IMR-90 (cell line): ENCODE data around the gene CTCF. TPM values are rescaled to one million over a fixed set of nuclear protein-coding genes. Genes with fewer than 3 reads are reported as not detected.

Source experiments
- ATAC-seq: fragments of 200-7000 bp; cut with Tn5 transposase; 2 replicates; pipeline ENCODE4 v1.9.1; 2020; ENCODE audit warnings: low read depth, mild to moderate bottlenecking, moderate library complexity
- BruUV-seq: library from RNA; stranded (reverse); fragments of 400-500 nt; replicated peaks from 2 replicates; lab custom pipeline; 2021; lab: Mats Ljungman, UMichigan
- CTCF ChIA-PET: fragments of 300-600 bp; formaldehyde crosslinking; extraction: SDS; loops from one replicate; lab custom pipeline; 2021; ENCODE audit warnings: antibody characterized with exemption; lab: Yijun Ruan, JAX
- POLR2A ChIA-PET: fragments of 300-600 bp; sonication (Branson Sonifier 250); formaldehyde crosslinking; loops from one replicate; lab custom pipeline; 2022; ENCODE audit warnings: antibody characterized with exemption; ENCODE audit not compliant: unreplicated experiment; lab: Charles Lee
- DNase-seq: peaks from one replicate; pipeline ENCODE4 v3.0.0; 2013
- H2AFZ ChIP-seq: replicated peaks from 2 replicates; pipeline ENCODE3; 2013; ENCODE audit warnings: low read length, mild to moderate bottlenecking; ENCODE audit not compliant: poor library complexity
- H2AK5ac ChIP-seq: 2 replicates; pipeline ENCODE4 v1.6.1; 2013; ENCODE audit warnings: low read depth, low read length, inconsistent platforms
- H2AK9ac ChIP-seq: replicated peaks from 2 replicates; pipeline ENCODE3; 2013; ENCODE audit warnings: mild to moderate bottlenecking, low read depth, low read length, moderate library complexity; ENCODE audit not compliant: poor library complexity
- H2BK120ac ChIP-seq: 2 replicates; pipeline ENCODE4 v1.6.1; 2013; ENCODE audit warnings: low read depth, low read length, inconsistent platforms
- H2BK15ac ChIP-seq: 3 replicates; pipeline ENCODE4 v1.6.1; 2013; ENCODE audit warnings: low read depth, low read length, inconsistent platforms
- H2BK20ac ChIP-seq: 2 replicates; pipeline ENCODE4 v1.6.1; 2013; ENCODE audit warnings: low read depth, mild to moderate bottlenecking, inconsistent platforms, low read length, moderate library complexity
- H2BK5ac ChIP-seq: 2 replicates; pipeline ENCODE4 v1.6.1; 2013; ENCODE audit warnings: mild to moderate bottlenecking, low read depth, low read length, inconsistent platforms; ENCODE audit not compliant: poor library complexity, severe bottlenecking
- H3K14ac ChIP-seq: replicated peaks from 2 replicates; pipeline ENCODE4 v1.6.1; 2013; ENCODE audit warnings: low read depth, low read length, inconsistent platforms
- H3K18ac ChIP-seq: 2 replicates; pipeline ENCODE4 v1.6.1; 2013; ENCODE audit warnings: low read depth, low read length, control low read depth
- H3K23ac ChIP-seq: 2 replicates; pipeline ENCODE4 v1.6.1; 2013; ENCODE audit warnings: low read depth, low read length, inconsistent platforms
- H3K27ac ChIP-seq: 2 replicates; pipeline ENCODE4 v1.5.1; 2013; ENCODE audit warnings: mild to moderate bottlenecking, control low read depth, low read length; ENCODE audit not compliant: insufficient read depth
- H3K27me3 ChIP-seq: 2 replicates; pipeline ENCODE4 v1.6.1; 2013; ENCODE audit warnings: low read length; ENCODE audit not compliant: control insufficient read depth, insufficient read depth
- H3K36me3 ChIP-seq: 2 replicates; pipeline ENCODE4 v1.6.1; 2013; ENCODE audit warnings: low read length, mixed read lengths; ENCODE audit not compliant: control insufficient read depth, insufficient read depth
- H3K4ac ChIP-seq: 2 replicates; pipeline ENCODE4 v1.6.1; 2013; ENCODE audit warnings: low read depth, low read length, inconsistent platforms
- H3K4me1 ChIP-seq: 2 replicates; pipeline ENCODE4 v1.6.1; 2013; ENCODE audit warnings: low read length, mixed read lengths; ENCODE audit not compliant: control insufficient read depth, insufficient read depth
- H3K4me2 ChIP-seq: 2 replicates; pipeline ENCODE4 v1.6.1; 2013; ENCODE audit warnings: low read depth, mild to moderate bottlenecking, control low read depth, low read length, moderate library complexity
- H3K4me3 ChIP-seq: 2 replicates; pipeline ENCODE4 v1.5.1; 2013; ENCODE audit warnings: low read depth, mild to moderate bottlenecking, control low read depth, low read length, moderate library complexity; ENCODE audit not compliant: insufficient read depth
- H3K56ac ChIP-seq: 2 replicates; pipeline ENCODE4 v1.6.1; 2013; ENCODE audit warnings: low read length, inconsistent platforms; ENCODE audit not compliant: insufficient read depth; ENCODE audit errors: extremely low read depth
- H3K79me1 ChIP-seq, 2 experiments: 2 replicates each; pipeline ENCODE4 v1.6.1; 2013; ENCODE audit warnings: low read length in 2 of 2, inconsistent platforms in 1 of 2, low read depth in 1 of 2
- H3K9ac ChIP-seq: 2 replicates; pipeline ENCODE4 v1.6.1; 2013; ENCODE audit warnings: low read depth, low read length, control low read depth
- H3K9me1 ChIP-seq: 2 replicates; pipeline ENCODE4 v1.6.1; 2013; ENCODE audit warnings: low read length, inconsistent platforms; ENCODE audit not compliant: insufficient read depth
- H3K9me3 ChIP-seq: 2 replicates; pipeline ENCODE4 v1.6.1; 2013; ENCODE audit warnings: low read length; ENCODE audit not compliant: control insufficient read depth, insufficient read depth
- H4K20me1 ChIP-seq: 2 replicates; pipeline ENCODE4 v1.6.1; 2013; ENCODE audit warnings: low read length, inconsistent platforms; ENCODE audit not compliant: insufficient read depth
- H4K5ac ChIP-seq: 2 replicates; pipeline ENCODE4 v1.6.1; 2013; ENCODE audit warnings: mild to moderate bottlenecking, low read depth, low read length, control low read depth
- H4K8ac ChIP-seq, 2 experiments: 2 replicates each; pipeline ENCODE4 v1.6.1; 2013; ENCODE audit warnings: low read depth in 2 of 2, low read length in 2 of 2, control low read depth in 1 of 2, inconsistent platforms in 1 of 2
- H4K91ac ChIP-seq: 2 replicates; pipeline ENCODE4 v1.6.1; 2013; ENCODE audit warnings: low read depth, low read length, inconsistent platforms; ENCODE audit not compliant: insufficient read depth
- MAZ ChIP-seq: IDR thresholded peaks from 2 replicates; pipeline ENCODE4 v1.6.1; 2012; ENCODE audit warnings: low read depth, mild to moderate bottlenecking, low read length, improper control_type of control experiment, moderate library complexity, borderline replicate concordance
- POLR2A ChIP-seq: IDR thresholded peaks from 2 replicates; pipeline ENCODE4 v1.6.1; 2012; ENCODE audit warnings: mild to moderate bottlenecking, low read depth, low read length
- WGBS, 2 experiments: methylation state at CpG; one replicate each; pipeline versions ENCODE4 v1.1.5 to v1.1.7; 2013; ENCODE audit warnings: missing lambda C conversion rate in 2 of 2; ENCODE audit not compliant: insufficient read length in 1 of 2; ENCODE audit errors: extremely low coverage in 2 of 2; 5-methylcytosine and 5-hydroxymethylcytosine counted together
- dilution Hi-C: fragments of 300-500 bp; cut with HindIII; formaldehyde crosslinking; loops from one replicate; pipeline ENCODE4 v1.14.3; 2018; ENCODE audit warnings: low sequenced_read_pairs; ENCODE audit not compliant: unreplicated experiment
- in situ Hi-C: fragments of 300-500 bp; cut with MboI; formaldehyde crosslinking; loops from 3 replicates; pipeline ENCODE4 v1.14.3; 2019; ENCODE audit warnings: low sequenced_read_pairs, inconsistent platforms, mixed read lengths
- intact Hi-C: fragments of 100-400 bp; cut with micrococcal nuclease; formaldehyde crosslinking; loops from 2 replicates; pipeline ENCODE4 v1.10.0; 2022
- polyA plus RNA-seq, 3 experiments: library from polyadenylated mRNA; depleted of rRNA; stranded (reverse); fragments of >200 nt; gene quantifications; 2 replicates each; pipeline ENCODE4 v1.2.3, GENCODE V29; 2012; ENCODE audit warnings: low replicate concordance in 1 of 3
- total RNA-seq: library from RNA; depleted of rRNA; stranded (reverse); fragments of >200 nt; gene quantifications from 2 replicates; pipeline ENCODE4 v1.2.3, GENCODE V29; 2012

The CTCF gene
- total and polyA plus RNA-seq, 2 of the 4 experiments (the other 2 are of a cell fraction), result 16.1 to 22.8 TPM

DNA sequence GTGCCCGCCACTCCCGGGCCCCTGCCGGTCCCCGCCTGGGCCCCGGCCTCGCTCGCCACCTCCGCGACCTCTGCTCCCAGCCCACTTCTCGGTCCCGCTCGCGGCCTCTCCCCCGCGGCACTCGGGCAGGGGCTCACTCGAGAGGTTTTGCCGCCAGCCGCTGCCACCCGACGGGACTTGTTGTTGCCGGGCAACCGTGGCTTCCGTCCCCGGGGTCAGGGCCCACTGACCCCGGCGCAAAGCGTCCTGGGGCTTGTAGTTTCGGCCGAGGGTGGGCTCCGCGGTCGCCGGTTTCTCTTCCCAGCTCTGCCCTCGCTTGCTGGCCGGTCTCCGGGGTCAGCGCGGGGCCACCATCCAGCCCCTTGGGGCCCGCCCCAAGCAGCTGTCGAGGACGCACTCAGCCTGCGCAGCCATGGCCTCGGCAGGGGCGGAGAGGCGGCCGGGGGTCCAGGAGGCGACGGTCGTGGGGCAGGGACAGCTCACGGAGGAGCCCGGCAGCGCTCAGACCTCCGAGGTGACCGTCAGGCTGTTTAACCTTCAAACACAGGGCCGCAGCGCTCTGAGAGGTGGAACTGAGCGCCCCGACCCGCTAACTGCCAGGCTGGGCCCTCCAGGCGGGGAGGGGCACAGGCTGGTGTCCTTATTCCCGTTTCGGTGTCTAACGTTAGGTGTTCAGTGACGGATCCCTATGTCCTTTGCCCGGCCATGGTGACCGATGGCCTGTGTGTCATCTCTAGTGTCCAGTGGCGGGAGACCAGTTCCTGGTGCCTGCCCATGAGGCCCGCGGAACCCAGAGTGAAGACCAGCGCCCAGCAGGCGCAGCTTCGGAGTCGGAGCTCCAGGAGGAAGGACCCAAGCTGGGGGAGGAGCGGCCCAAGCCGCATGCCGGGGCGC is 104.5 kb downstream of the CTCF start, which contains the start of the genes C16orf86 and ENKD1:
Gene C16orf86 (plus strand): TSS at position 256 of the 894 bp plus-strand sequence. CDS start 157 bp downstream, at position 413.
Gene ENKD1 (minus strand): TSS at position 192 of the 894 bp plus-strand sequence. CDS start 308 bp downstream, outside the sequence.
- TF ChIP-seq MAZ, result peak; percentile 50; the same call in 1 of the 2 replicates
- TF ChIP-seq POLR2A, result no peak
- H3K27me3 ChIP-seq, result no peaks in the 10 kb centered on the region
- H3K27ac ChIP-seq, result peak within 1 kb of the TSS; percentile 78
- H3K4ac ChIP-seq, result peak within 1 kb of the TSS; percentile 77
- BruUV-seq, result no TSS peak
- H3K4me2 ChIP-seq, result peak within 1 kb of the TSS; percentile 82
- peaks cover 4 to 12% of the 10 kb centered on the region in 2 experiments; a peak in 3 of 4 replicates for H3K79me1 ChIP-seq
- H4K20me1 ChIP-seq, result 0 out of 2 replicates have a peak, but pooled peaks cover 2% of the 10 kb centered on the region
- dilution Hi-C loops (no loop called here), in situ Hi-C loops (loop anchor here (10.0 kb wide), 1 partner anchor 142 kb away; the partner anchor contains the start of gene RIPOR1), intact Hi-C loops (no loop called here)
- H2BK20ac ChIP-seq, result no peak within 1 kb of the TSS
- H3K4me3 ChIP-seq, result peak within 1 kb of the TSS; percentile 95
- H2AFZ ChIP-seq, result peak within 1 kb of the TSS; percentile 96
- H2AK5ac ChIP-seq, result peak within 1 kb of the TSS; percentile 86
- peak; percentile 66 for ATAC-seq
- peak within 1 kb of the TSS; percentile 33 for H2BK5ac ChIP-seq
- H3K36me3 ChIP-seq, result peaks cover 2% of the 10 kb centered on the region; the same call in 1 of the 2 replicates
- peak within 1 kb of the TSS; percentile 97 to 100 for H4K8ac ChIP-seq
- peaks cover 12% of the 10 kb centered on the region for H3K4me1 ChIP-seq
- H3K23ac ChIP-seq, result peak within 1 kb of the TSS; percentile 14; the same call in 1 of the 2 replicates
- peak within 1 kb of the TSS; percentile 79 for H3K9ac ChIP-seq
- H3K14ac ChIP-seq, result no peak within 1 kb of the TSS
- no peaks in the 10 kb centered on the region for H3K9me1 ChIP-seq
- peak within 1 kb of the TSS; percentile 96 for H4K5ac ChIP-seq
- 22% methylated on average over 53 of the region's 78 CpGs; no CpG with 5 or more reads in 1 of the 2 experiments for WGBS, 2 experiments
- no peaks in the 10 kb centered on the region for H3K9me3 ChIP-seq
- peak; percentile 41 for DNase-seq
- ChIA-PET POLR2A (no interaction called here), CTCF (interaction anchor here (0.6 to 1.9 kb wide), 6 partner anchors 13 to 149 kb away, joined by 3 to 20 read pairs (median 4); partner anchors contain the start of gene CTCF)
- no peak within 1 kb of the TSS for H3K56ac ChIP-seq
- H2BK15ac ChIP-seq, result no peak within 1 kb of the TSS
- peak within 1 kb of the TSS; percentile 60; the same call in 1 of the 2 replicates for H3K18ac ChIP-seq
- peak within 1 kb of the TSS; percentile 38; the same call in 1 of the 2 replicates for H4K91ac ChIP-seq
- H2AK9ac ChIP-seq, result peak within 1 kb of the TSS; percentile 83
- no peak within 1 kb of the TSS for H2BK120ac ChIP-seq
